ENCODE data around the gene NCOA1. TPM values are rescaled to one million over a fixed set of nuclear protein-coding genes. Genes with fewer than 3 reads are reported as not detected.
"Not testable (repeated sequence)": the region's sequence is repeated elsewhere in the genome, so short reads cannot be mapped to it uniquely, and the experiment has no call there.

NCOA1 gene
- total RNA-seq, 1 experiment from 2014 or later, result 2.4 TPM

DNA sequence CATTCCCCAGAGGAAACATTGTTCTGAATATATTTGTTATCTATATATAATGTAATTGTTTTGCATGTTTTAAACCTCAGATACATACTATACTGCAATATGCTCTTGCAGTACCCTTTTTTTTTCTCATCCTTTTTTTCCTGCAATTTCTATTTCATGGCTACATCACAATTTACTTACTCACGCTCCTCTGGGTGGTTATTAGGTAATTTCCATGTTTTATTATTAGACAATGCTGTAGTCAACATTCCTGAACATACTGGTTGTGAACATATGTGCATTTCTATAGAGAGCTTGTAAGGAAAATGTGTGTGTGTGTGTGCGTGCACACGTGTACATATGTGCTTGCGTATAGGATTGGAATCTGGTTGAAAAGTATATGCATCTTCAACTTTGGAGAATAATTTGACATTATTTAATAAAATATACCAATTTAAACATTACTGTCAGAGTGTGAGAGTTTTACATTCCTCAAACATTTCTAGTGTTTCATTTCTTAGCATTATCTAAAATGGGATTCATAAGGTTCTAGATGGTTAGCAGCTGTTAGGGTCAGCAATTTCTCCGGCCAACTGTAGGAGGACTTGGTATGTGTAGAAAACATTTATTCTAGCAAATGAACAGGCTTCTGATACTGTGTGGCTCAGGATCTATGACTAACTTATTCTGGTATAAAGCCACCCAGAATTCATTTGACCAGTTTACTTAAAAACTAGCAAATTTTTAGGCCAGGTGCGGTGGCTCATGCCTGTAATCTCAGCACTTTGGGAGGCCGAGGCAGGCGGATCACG lies 22.4 kb downstream of the NCOA1 start:
- Histone ChIP-seq H3K36me3 (no peaks in the 10 kb centered on the region), H3K4me3 (no peak overlapping the region), H3K9me3 (no peaks in the 10 kb centered on the region), H3K27me3 (no peaks in the 10 kb centered on the region)
- DNase-seq, result no peak

DNA sequence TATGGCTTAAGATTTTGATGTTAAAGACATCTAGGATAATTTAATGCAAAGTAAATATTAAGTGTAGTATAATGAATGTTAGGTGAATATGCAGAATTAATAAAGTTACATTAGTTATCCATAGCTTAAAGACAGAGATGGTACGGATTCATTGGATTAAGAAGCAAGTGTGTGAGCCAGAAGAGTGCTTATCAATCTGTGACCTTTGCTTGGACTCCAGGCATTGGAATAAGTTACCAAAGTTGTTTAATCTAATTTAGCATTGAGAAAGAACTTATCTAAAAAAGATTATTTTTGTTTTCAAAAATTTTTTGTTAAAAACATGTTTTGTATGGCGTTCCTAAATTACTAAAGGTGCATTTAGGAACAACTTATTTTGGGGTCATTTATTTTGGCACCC lies 23.8 kb downstream of the NCOA1 start:
- Histone ChIP-seq H3K36me3 (no peaks in the 10 kb centered on the region), H3K9me3 (no peaks in the 10 kb centered on the region), H3K27me3 (no peaks in the 10 kb centered on the region), H3K4me3 (no peak overlapping the region)
- no peak for DNase-seq

DNA sequence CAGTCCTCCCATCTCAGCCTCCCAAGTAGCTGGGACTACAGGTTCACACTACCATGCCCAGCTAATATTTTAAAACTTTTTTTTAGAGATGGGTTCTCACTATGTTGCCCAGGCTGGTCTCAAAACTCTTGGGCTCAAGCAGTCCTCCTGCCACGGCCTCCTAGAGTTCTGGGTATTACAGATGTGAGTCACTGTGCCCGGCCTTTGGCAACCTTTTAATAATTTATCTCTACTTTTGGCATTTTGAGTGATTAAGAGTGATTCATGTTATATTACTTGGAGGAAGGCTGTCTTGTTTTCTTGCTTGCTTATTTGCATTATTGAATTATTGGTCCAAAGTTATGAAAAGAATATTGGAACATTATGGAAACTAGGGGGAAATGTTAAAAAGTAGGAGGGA lies 24.3 kb downstream of the NCOA1 start:
- Histone ChIP-seq H3K27me3 (no peaks in the 10 kb centered on the region), H3K9me3 (no peaks in the 10 kb centered on the region), H3K36me3 (no peaks in the 10 kb centered on the region), H3K4me3 (no peak overlapping the region)
- peak; percentile 70 for DNase-seq

DNA sequence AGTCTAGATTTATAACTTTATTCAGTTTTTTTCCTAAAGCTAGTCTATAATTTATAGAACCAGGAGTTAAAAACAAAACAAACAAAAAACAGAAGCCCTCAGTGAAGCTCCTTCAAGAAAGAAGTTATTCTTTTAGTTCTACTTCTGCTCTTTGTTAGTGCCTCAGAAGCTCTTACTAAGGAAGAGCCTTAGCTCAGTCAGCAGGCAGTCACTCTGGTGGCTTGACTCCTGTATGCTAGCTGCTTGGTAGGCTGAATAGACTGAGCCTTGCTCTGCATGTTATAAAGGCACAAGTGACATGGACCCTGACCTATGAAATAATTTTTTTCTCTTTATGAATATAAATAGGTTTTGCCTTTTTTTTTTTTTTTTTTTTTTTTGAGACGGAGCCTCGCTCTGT lies 24.8 kb downstream of the NCOA1 start:
- Histone ChIP-seq H3K27me3 (no peaks in the 10 kb centered on the region), H3K9me3 (no peaks in the 10 kb centered on the region), H3K4me3 (no peak overlapping the region), H3K36me3 (no peaks in the 10 kb centered on the region)
- no peak for DNase-seq

DNA sequence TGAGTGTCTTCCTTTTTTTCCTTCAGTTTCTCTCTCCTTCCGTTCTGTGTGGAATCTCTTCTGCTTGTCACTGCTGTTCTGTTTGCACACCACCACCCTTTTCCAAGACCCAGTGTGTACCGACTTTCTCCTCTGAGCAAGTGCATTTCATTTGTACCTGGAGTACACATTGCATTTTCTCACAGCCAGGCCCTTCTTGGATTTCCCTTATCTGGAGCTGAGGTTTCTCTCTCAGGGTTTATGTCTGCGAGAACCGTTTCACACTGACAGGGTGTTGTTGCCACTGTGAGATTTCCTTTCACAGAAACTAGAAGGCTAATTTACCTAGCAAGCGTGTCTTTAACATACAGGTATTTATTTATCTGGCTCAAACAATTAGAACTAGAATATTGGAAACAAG lies 26.2 kb downstream of the NCOA1 start:
- Histone ChIP-seq H3K9me3 (no peaks in the 10 kb centered on the region), H3K27me3 (no peaks in the 10 kb centered on the region), H3K36me3 (no peaks in the 10 kb centered on the region), H3K4me3 (no peak overlapping the region)
- no peak for DNase-seq

DNA sequence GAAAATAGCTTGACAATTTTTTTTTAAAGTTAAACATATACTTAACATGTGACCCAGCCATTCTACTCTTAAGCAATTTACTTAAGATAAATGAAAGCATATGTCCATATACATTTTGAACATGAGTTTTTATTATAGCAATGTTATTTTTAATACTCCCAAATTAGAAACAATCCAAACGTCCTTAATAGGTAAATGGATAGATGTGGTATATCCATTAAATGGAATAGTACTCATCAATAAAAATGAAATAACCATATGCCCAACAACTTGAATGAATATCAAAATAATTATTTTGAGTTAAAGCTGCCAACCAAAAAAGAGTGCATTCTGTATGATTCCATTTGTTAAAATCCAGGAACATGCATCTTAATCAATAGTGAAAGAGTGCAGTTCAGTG lies 29.1 kb downstream of the NCOA1 start:
- Histone ChIP-seq H3K36me3 (no peaks in the 10 kb centered on the region), H3K27me3 (no peaks in the 10 kb centered on the region), H3K9me3 (no peaks in the 10 kb centered on the region), H3K4me3 (no peak overlapping the region)
- DNase-seq, result no peak

DNA sequence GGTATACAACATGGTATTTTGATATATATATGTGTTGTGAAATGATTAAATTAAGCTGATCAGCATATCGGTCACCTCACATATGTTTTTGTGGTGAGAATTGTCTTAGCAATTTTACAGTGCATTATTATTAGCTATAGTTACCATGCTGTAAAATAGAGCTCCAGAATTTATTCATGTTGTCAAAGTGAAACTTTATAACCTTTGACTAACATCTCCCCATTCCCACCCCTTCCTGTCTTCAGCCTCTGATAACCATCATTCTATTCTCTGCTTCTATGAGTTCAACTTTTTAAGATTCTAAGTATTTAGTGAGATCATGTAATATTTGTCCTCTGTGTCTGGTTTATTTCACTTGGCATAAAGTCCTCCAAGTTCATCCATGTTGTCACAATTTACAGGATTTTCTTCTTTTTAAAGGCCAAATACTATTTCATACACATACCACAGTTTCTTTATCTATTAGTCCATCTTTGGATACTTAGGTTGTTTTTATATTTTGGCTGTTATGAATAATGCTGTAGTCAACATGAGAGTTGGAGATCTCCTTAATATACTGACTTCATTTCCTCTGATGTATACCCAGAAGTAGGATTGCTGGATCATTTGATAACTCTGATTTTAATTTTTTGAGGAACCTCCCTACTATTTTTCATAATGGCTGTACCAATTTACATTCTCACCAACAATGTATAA lies 30.3 kb downstream of the NCOA1 start:
- Histone ChIP-seq H3K9me3 (no peaks in the 10 kb centered on the region), H3K36me3 (no peaks in the 10 kb centered on the region), H3K4me3 (no peak overlapping the region), H3K27me3 (no peaks in the 10 kb centered on the region)
- DNase-seq, result no peak

DNA sequence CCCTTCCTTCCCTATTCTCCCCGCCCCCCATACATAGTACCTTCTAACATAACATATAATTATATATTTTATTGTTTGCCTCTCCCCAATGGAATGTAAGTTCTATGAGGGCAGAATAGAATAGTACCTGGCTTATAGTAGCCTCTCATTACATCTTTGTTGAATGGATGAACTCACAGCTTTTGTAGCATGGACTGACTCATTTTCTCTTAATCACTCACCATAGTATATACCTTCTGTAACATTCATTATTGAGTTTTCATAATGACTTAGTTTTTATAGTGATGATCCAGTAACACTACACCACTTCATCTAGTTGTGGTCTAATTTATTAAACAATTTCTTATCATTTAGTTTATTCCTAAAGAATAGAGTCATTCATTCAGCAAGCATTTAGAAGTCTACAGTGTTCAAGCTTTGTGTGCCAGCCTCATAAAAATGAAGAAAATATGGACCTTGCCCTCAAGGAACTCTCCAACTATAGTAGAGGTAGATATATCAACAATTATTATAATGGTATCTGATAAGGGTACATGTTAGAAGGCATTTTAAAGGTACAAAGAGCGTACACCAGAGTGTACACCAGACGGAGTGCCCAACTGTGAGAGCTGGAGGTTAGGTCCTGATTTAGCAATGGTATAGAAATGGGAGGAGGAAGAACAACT lies 31.1 kb downstream of the NCOA1 start:
- no peak for DNase-seq
- Histone ChIP-seq H3K36me3 (no peaks in the 10 kb centered on the region), H3K4me3 (no peak overlapping the region), H3K27me3 (no peaks in the 10 kb centered on the region), H3K9me3 (no peaks in the 10 kb centered on the region)

DNA sequence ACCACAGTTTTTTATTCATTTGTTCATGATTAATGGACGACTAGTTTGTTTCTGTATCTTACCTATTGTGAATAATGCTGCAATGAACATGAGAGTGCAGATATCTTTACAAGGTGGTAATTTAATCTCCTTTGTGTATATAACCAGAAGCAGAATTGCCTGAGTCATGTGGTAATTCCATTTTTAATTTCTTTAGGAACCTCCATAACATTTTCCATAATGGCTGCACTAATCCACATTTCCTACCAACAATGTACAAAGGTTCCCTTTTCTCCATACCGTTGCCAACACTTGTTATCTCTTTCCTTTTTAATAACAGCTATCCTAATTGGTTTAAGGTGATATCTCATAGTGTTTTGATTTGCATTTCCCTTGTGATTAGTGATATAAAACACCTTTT lies 36.5 kb downstream of the NCOA1 start:
- Histone ChIP-seq H3K36me3 (no peaks in the 10 kb centered on the region), H3K4me3 (no peak overlapping the region), H3K27me3 (no peaks in the 10 kb centered on the region), H3K9me3 (peaks cover 8% of the 10 kb centered on the region)
- no peak for DNase-seq

DNA sequence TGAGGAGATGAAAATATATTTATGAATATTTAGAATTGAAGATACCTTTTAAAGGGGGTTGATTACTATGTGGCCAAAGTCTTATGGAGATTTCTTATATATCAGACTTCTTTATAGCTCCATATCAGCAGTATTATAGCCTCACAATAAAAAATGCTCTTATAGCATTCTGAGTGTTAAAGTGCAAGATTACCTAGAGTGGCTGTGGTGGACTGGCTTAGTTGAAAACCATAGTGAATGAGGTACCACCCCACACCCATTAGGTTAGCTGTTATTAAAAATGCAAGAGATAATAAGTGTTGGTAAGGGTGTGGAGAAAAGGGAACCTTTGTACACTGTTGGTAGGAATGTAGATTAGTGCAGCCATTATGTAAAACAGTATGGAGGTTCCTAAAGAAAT lies 39.7 kb downstream of the NCOA1 start:
- no peak for DNase-seq
- Histone ChIP-seq H3K36me3 (no peaks in the 10 kb centered on the region), H3K9me3 (peaks cover 10% of the 10 kb centered on the region), H3K4me3 (no peak overlapping the region), H3K27me3 (no peaks in the 10 kb centered on the region)

DNA sequence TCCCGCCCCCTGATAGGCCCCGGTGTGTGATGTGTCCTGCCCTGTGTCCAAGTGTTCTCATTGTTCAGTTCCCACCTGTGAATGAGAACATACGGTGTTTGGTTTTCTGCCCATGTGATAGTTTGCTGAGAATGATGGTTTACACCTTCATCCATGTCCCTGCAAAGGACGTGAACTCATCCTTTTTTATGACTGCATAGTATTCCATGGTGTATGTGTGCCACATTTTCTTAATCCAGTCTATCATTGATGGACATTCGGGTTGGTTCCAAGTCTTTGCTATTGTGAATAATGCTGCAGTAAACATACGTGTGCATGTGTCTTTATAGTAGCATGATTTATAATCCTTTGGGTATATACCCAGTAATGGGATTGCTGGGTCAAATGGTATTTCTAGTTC lies 40.6 kb downstream of the NCOA1 start:
- not testable (repeated sequence) for H3K27me3 ChIP-seq, H3K9me3 ChIP-seq, H3K4me3 ChIP-seq, H3K36me3 ChIP-seq, DNase-seq

DNA sequence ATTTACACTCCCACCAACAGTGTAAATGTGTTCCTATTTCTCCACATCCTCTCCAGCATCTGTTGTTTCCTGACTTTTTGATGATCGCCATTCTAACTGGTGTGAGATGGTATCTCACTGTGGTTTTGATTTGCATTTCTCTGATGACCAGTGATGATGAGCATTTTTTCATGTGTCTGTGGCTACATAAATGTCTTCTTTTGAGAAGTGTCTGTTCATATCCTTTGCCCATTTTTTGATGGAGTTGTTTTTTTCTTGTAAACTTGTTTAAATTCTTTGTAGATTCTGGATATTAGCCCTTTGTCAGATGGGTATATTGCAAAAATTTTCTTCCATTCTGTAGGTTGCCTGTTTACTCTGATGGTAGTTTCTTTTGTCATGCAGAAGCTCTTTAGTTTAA lies 41.0 kb downstream of the NCOA1 start:
- not testable (repeated sequence) for DNase-seq, H3K9me3 ChIP-seq, H3K27me3 ChIP-seq, H3K36me3 ChIP-seq, H3K4me3 ChIP-seq

DNA sequence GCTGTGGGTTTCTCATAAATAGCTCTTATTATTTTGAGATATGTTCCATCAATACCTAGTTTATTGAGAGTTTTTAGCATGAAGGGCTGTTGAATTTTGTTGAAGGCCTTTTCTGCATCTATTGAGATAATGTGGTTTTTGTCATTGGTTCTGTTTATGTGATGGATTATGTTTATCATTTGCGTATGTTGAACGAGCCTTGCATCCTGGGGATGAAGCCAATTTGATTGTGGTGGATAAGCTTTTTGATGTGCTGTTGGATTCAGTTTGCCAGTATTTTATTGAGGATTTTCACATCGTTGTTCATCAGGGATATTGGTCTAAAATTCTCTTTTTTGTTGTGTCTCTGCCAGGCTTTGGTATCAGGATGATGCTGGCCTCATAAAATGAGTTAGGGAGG lies 42.5 kb downstream of the NCOA1 start:
- not testable (repeated sequence) for H3K4me3 ChIP-seq, H3K9me3 ChIP-seq, H3K36me3 ChIP-seq, DNase-seq, H3K27me3 ChIP-seq

DNA sequence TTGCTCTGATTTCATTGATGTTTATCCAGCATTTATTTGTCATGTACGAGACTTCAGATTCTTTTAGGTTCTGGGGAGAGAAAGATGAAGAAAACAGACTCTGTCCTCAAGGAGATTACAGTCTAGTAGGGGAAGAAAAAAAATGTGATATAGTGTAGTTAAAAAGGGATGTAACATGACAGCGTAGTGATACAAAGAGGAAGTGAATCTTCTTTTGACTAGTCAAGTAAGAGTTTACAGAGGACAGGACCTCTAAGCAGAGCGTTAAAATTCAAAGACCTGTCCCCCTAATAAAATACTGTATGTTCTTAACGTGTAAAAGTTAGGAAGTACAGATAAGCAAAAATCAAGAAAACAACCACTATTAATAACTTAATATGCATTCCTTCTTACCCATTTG lies 47.7 kb downstream of the NCOA1 start:
- Histone ChIP-seq H3K36me3 (no peaks in the 10 kb centered on the region), H3K4me3 (no peak overlapping the region), H3K27me3 (no peaks in the 10 kb centered on the region), H3K9me3 (peaks cover 5% of the 10 kb centered on the region)
- no peak for DNase-seq

DNA sequence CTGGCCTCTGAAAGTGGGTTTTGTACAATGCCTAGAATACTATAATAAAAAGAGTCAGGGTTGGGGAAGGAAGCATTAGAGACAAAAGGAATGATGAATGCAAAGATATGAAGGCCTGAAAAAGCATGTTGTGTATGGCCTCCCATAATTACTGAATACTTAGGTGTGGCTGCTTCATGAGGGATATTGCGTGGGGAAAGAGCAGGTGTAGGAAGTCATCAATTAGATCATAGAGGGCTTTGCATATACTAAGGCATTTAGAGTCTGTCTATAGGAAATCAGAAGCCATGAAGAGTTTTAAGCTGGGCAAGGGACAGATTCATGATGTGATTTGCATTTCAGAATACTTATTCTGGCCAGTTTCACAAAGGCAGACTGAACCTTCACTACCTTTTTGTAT lies 48.2 kb downstream of the NCOA1 start:
- Histone ChIP-seq H3K36me3 (no peaks in the 10 kb centered on the region), H3K27me3 (no peaks in the 10 kb centered on the region), H3K4me3 (no peak overlapping the region), H3K9me3 (peaks cover 5% of the 10 kb centered on the region)
- no peak for DNase-seq

DNA sequence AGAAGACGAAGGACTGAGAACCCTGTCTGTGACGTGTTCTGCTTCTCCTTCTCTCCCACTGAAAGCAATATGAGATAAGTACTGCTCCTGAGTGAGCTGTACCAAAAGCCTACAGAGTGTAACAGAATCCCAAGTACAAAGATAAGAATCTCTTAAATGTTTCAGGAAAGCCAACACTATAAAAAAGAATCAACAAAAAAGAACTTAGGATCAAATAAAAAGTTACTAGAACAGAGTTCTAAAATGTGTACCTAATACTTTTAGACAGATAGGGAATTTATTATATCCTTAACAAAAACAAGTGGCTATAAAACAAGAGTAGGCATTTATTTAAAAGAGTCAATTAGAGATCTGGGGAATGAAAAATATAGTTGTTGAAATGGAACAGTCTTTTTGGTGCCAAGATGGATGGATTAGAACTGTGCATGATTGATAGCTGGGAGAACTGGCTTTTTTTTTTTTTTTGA lies 49.0 kb downstream of the NCOA1 start:
- H3K4me3 ChIP-seq, result no peak overlapping the region
- no peaks in the 10 kb centered on the region for H3K36me3 ChIP-seq
- H3K9me3 ChIP-seq, result peaks cover 10% of the 10 kb centered on the region
- no peaks in the 10 kb centered on the region for H3K27me3 ChIP-seq
- no peak for DNase-seq

DNA sequence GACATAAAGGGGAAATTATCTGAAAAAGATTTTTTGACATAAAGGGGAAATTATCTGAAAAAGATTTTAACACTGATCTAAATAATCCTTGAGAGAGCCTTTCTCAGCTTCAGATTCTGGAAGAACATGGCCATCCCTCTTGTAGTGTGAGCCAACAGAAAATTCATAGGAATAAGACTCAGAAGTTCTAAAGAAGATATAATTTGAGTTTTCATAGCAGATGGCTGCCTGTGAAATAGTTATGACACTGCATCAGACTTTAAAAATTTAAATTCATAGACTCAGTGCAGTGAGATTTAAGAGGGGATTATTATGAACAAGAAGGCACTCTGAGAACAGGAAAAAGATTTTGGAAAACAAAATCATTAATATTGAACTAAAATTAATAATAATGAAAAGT lies 50.6 kb downstream of the NCOA1 start:
- no peak overlapping the region for H3K4me3 ChIP-seq
- no peaks in the 10 kb centered on the region for H3K27me3 ChIP-seq
- peaks cover 10% of the 10 kb centered on the region for H3K9me3 ChIP-seq
- no peaks in the 10 kb centered on the region for H3K36me3 ChIP-seq
- no peak for DNase-seq

Measured in MG63 (cell line).